Dedifferentiated amniotic fluid mesenchymal stem cell (primary cell): ENCODE measurements around the gene FAM171A2.
"Not testable (repeated sequence)": the region's sequence is repeated elsewhere in the genome, so short reads cannot be mapped to it uniquely, and the experiment has no call there.

ENCODE experiments used
- DNase-seq: peaks from one replicate; pipeline ENCODE4 v3.0.0-alpha.2; 2016; ENCODE audit errors: extremely low spot score

Gene FAM171A2

GRCh38 chr17:44347206-44348055 lies 16.2 kb downstream of the FAM171A2 start:
- not testable (repeated sequence) for DNase-seq

GRCh38 chr17:44346064-44346844 lies 17.4 kb downstream of the FAM171A2 start:
- no peak for DNase-seq

GRCh38 chr17:44345454-44346026 lies 18.1 kb downstream of the FAM171A2 start:
- DNase-seq: peak; percentile 53

- peak; percentile 100 for DNase-seq
Measured at GRCh38 chr17:44344939-44345453, 18.7 kb downstream of the FAM171A2 start, which contains the start of gene GRN. TSS of gene GRN (plus strand) at chr17:44345302. CDS start at chr17:44349165, 3,863 bp downstream.

GRCh38 chr17:44343510-44344209 lies 20.0 kb downstream of the FAM171A2 start:
- DNase-seq: no peak

GRCh38 chr17:44340553-44340952 lies 23.1 kb downstream of the FAM171A2 start:
- DNase-seq: not testable (repeated sequence)

GRCh38 chr17:44338702-44339101 lies 25.0 kb downstream of the FAM171A2 start:
- no peak for DNase-seq

GRCh38 chr17:44335968-44336367 lies 27.7 kb downstream of the FAM171A2 start:
- no peak for DNase-seq

- no peak for DNase-seq
Measured at GRCh38 chr17:44335564-44335963, 28.1 kb downstream of the FAM171A2 start.

- DNase-seq: no peak
Measured at GRCh38 chr17:44334727-44335126, 28.9 kb downstream of the FAM171A2 start.

- DNase-seq: no peak
Measured at GRCh38 chr17:44334315-44334714, 29.3 kb downstream of the FAM171A2 start.

- DNase-seq: no peak
Measured at GRCh38 chr17:44333371-44333770, 30.3 kb downstream of the FAM171A2 start.

- peak; percentile 79 for DNase-seq
Measured at GRCh38 chr17:44331249-44331760, 32.3 kb downstream of the FAM171A2 start.

- DNase-seq: not testable (repeated sequence)
Measured at GRCh38 chr17:44330263-44330662, 33.4 kb downstream of the FAM171A2 start.

GRCh38 chr17:44329516-44329915 lies 34.1 kb downstream of the FAM171A2 start:
- not testable (repeated sequence) for DNase-seq

- DNase-seq: no peak
Measured at GRCh38 chr17:44327715-44328449, 35.8 kb downstream of the FAM171A2 start.

GRCh38 chr17:44326861-44327444 lies 36.7 kb downstream of the FAM171A2 start:
- DNase-seq: peak; percentile 95

- peak; percentile 89 for DNase-seq
Measured at GRCh38 chr17:44324571-44325275, 38.9 kb downstream of the FAM171A2 start, which contains the start of gene SLC25A39. TSS of gene SLC25A39 (minus strand) at chr17:44324823. CDS start at chr17:44323562, 1,261 bp downstream.

GRCh38 chr17:44324092-44324570 lies 39.5 kb downstream of the FAM171A2 start:
- no peak for DNase-seq
